HEK293 (cell line): ENCODE data around the gene LAT.
"Not testable (repeated sequence)": the region's sequence is repeated elsewhere in the genome, so short reads cannot be mapped to it uniquely, and the experiment has no call there.

Experiments
- CTCF ChIA-PET: fragments of 350-600 bp; formaldehyde crosslinking; extraction: SDS; loops from one replicate; lab custom pipeline; 2021; ENCODE audit warnings: antibody characterized with exemption; lab: Yijun Ruan, JAX
- POLR2A ChIA-PET: fragments of 300-600 bp; formaldehyde crosslinking; extraction: SDS; loops from one replicate; lab custom pipeline; 2020; ENCODE audit warnings: antibody characterized with exemption, inconsistent platforms; lab: Yijun Ruan, JAX
- H3K27ac ChIP-seq: fragments of 200-500 bp; sonication (Bioruptor generic); 2 replicates; pipeline ENCODE4 v1.5.1; 2014; ENCODE audit warnings: low read depth, low read length, control low read depth, inconsistent platforms; ENCODE audit errors: extremely low read depth
- H3K36me3 ChIP-seq, 2 experiments: fragments of 200-500 bp in 1 of 2; sonication (Bioruptor generic) in 1 of 2; 1 replicate in 1 of 2; 2 replicates in 1 of 2; pipeline ENCODE4 v1.5.1; 2014 to 2017; ENCODE audit warnings: inconsistent platforms in 2 of 2, low read length in 2 of 2; ENCODE audit not compliant: control insufficient read depth in 2 of 2, insufficient read depth in 1 of 2
- H3K4me1 ChIP-seq: fragments of 200-500 bp; sonication (Bioruptor generic); 2 replicates; pipeline ENCODE4 v1.5.1; 2014; ENCODE audit warnings: mild to moderate bottlenecking, low read length, inconsistent platforms; ENCODE audit not compliant: control insufficient read depth, insufficient read depth
- H3K4me3 ChIP-seq: 2 replicates; pipeline ENCODE4 v1.5.1; 2011; ENCODE audit warnings: low read depth, mild to moderate bottlenecking, control low read depth, low read length, moderate library complexity
- H3K9me3 ChIP-seq: fragments of 200-500 bp; sonication (Bioruptor generic); 2 replicates; pipeline ENCODE4 v1.5.1; 2014; ENCODE audit warnings: low read depth, low read length, inconsistent platforms; ENCODE audit not compliant: control insufficient read depth, insufficient read depth
- CTCF ChIP-seq: fragments of 450-650 bp; formaldehyde crosslinking; IDR thresholded peaks from 2 replicates; pipeline ENCODE4 v1.5.1; 2016; ENCODE audit warnings: missing biosample characterization, missing genetic modification characterization
- IKZF3 ChIP-seq: fragments of 450-650 bp; IDR thresholded peaks from 2 replicates; pipeline ENCODE4 v1.5.0; 2018; ENCODE audit warnings: missing biosample characterization, mild to moderate bottlenecking, missing genetic modification characterization, moderate library complexity
- ZBTB11 ChIP-seq: fragments of 450-650 bp; formaldehyde crosslinking; conservative IDR thresholded peaks from 2 replicates; pipeline ENCODE4 v1.5.1; 2016; ENCODE audit warnings: low read depth, missing biosample characterization, missing genetic modification characterization
- ZFP37 ChIP-seq: fragments of 450-650 bp; formaldehyde crosslinking; IDR thresholded peaks from 2 replicates; pipeline ENCODE4 v1.5.1; 2016; ENCODE audit warnings: missing biosample characterization, missing genetic modification characterization
- ZNF133 ChIP-seq: fragments of 450-650 bp; formaldehyde crosslinking; IDR thresholded peaks from 2 replicates; pipeline ENCODE4 v1.5.1; 2016; ENCODE audit warnings: missing biosample characterization, missing genetic modification characterization
- ZNF157 ChIP-seq: fragments of 450-650 bp; formaldehyde crosslinking; IDR thresholded peaks from 2 replicates; pipeline ENCODE4 v1.5.1; 2016; ENCODE audit warnings: missing biosample characterization, missing genetic modification characterization
- ZNF211 ChIP-seq: fragments of 450-650 bp; formaldehyde crosslinking; IDR thresholded peaks from 2 replicates; pipeline ENCODE4 v1.5.1; 2016; ENCODE audit warnings: low read depth, missing biosample characterization, missing genetic modification characterization
- ZNF248 ChIP-seq: fragments of 450-650 bp; formaldehyde crosslinking; IDR thresholded peaks from 2 replicates; pipeline ENCODE4 v1.5.1; 2017; ENCODE audit warnings: missing biosample characterization, missing genetic modification characterization
- ZNF354C ChIP-seq: fragments of 450-650 bp; formaldehyde crosslinking; IDR thresholded peaks from 2 replicates; pipeline ENCODE4 v1.5.1; 2016; ENCODE audit warnings: missing biosample characterization, missing genetic modification characterization, low read depth, borderline replicate concordance
- ZNF416 ChIP-seq: fragments of 450-650 bp; formaldehyde crosslinking; IDR thresholded peaks from 2 replicates; pipeline ENCODE4 v1.5.1; 2016; ENCODE audit warnings: missing biosample characterization, missing genetic modification characterization
- ZNF664 ChIP-seq: fragments of 450-650 bp; formaldehyde crosslinking; IDR thresholded peaks from 2 replicates; pipeline ENCODE4 v1.5.1; 2016; ENCODE audit warnings: missing biosample characterization, missing genetic modification characterization

Gene LAT

GRCh38 chr16:28977703-28978662, 6.9 kb upstream of the LAT start (continued):
- TF ChIP-seq IKZF3 (no peak), ZNF354C (tag by site-specific recombination) (no peak), ZNF416 (tag by site-specific recombination) (no peak)

- CTCF ChIA-PET: interaction anchor here (0.6 to 1.0 kb wide), 7 partner anchors 9 to 1657 kb away, joined by 3 read pairs; no protein-coding TSS in a partner anchor
- H3K27ac ChIP-seq, H3K4me3 ChIP-seq, H3K4me1 ChIP-seq, POLR2A ChIA-PET, H3K9me3 ChIP-seq: not testable (repeated sequence)
- peaks cover 0 to 63% of the 10 kb centered on the region in 2 experiments; a peak in 1 of 3 replicates for H3K36me3 ChIP-seq
- TF ChIP-seq CTCF (tag by site-specific recombination): 0 out of 2 replicates have a peak, but pooled peaks have one; percentile 17
Observed at GRCh38 chr16:28980330-28980729, 4.5 kb upstream of the LAT start.

GRCh38 chr16:28980929-28981328, 3.9 kb upstream of the LAT start:
- TF ChIP-seq ZNF157 (tag by site-specific recombination): no peak
- TF ChIP-seq ZNF248 (tag by site-specific recombination): no peak
- TF ChIP-seq ZNF133 (tag by site-specific recombination): no peak
- TF ChIP-seq ZFP37 (tag by site-specific recombination): no peak
- TF ChIP-seq ZNF211 (tag by site-specific recombination): no peak
- TF ChIP-seq ZBTB11 (tag by site-specific recombination): no peak
- ChIA-PET POLR2A (no interaction called here), CTCF (interaction anchor here (0.6 to 1.0 kb wide), 6 partner anchors 10 to 1656 kb away, joined by 3 read pairs; no protein-coding TSS in a partner anchor)
- Histone ChIP-seq H3K9me3 (no peaks in the 10 kb centered on the region), H3K36me3 (peaks cover 0 to 68% of the 10 kb centered on the region in 2 experiments; a peak in 1 of 3 replicates), H3K27ac (no peak overlapping the region), H3K4me3 (no peak overlapping the region), H3K4me1 (no peaks in the 10 kb centered on the region)

- Histone ChIP-seq H3K4me3 (no peak overlapping the region), H3K27ac (no peak overlapping the region), H3K36me3 (peaks cover 0 to 69% of the 10 kb centered on the region in 2 experiments; a peak in 1 of 3 replicates), H3K9me3 (no peaks in the 10 kb centered on the region), H3K4me1 (no peaks in the 10 kb centered on the region)
- ChIA-PET CTCF (no interaction called here), POLR2A (no interaction called here)
- TF ChIP-seq ZNF664 (tag by site-specific recombination) (no peak), CTCF (tag by site-specific recombination) (peak; percentile 38; the same call in 1 of the 2 replicates)
Observed at GRCh38 chr16:28981517-28981916, 3.3 kb upstream of the LAT start.
